ENCODE measurements around the gene PDLIM3. TPM values are rescaled to one million over a fixed set of nuclear protein-coding genes. Genes with fewer than 3 reads are reported as not detected.
A peak's percentile ranks its signal among the peaks of the same experiment; 100 is the strongest.

The PDLIM3 gene
- 3.0 and 10.1 TPM in 2 replicates for total RNA-seq (ENCODE audit: low replicate concordance)

- DNase-seq (ENCODE audit: low read depth): no peak
- peak within 1 kb of the TSS; percentile 71 for H3K4me3 ChIP-seq (ENCODE audit: low read depth, low read length)
- TF ChIP-seq CTCF (IDR thresholded peaks at IDR 0.05; ENCODE audit: insufficient read depth, low read length): no peak
Measured at GRCh38 chr4:185534866-185535611, at the start of gene PDLIM3. Gene PDLIM3 (minus strand): TSS chr4:185535507. CDS start chr4:185535434, 73 bp downstream.

- DNase-seq (ENCODE audit: low read depth): no peak
- no peak for TF ChIP-seq CTCF (IDR thresholded peaks at IDR 0.05; ENCODE audit: insufficient read depth, low read length)
- H3K4me3 ChIP-seq (ENCODE audit: low read depth, low read length): no peak overlapping the region
Measured at GRCh38 chr4:185583813-185584212, 48.5 kb upstream of the PDLIM3 start.

GRCh38 chr4:185582651-185583400, 47.5 kb upstream of the PDLIM3 start:
- no peak for DNase-seq (ENCODE audit: low read depth)
- no peak overlapping the region for H3K4me3 ChIP-seq (ENCODE audit: low read depth, low read length)
- TF ChIP-seq CTCF (IDR thresholded peaks at IDR 0.05; ENCODE audit: insufficient read depth, low read length): no peak

GRCh38 chr4:185580699-185581098, 45.4 kb upstream of the PDLIM3 start:
- H3K4me3 ChIP-seq (ENCODE audit: low read depth, low read length): no peak overlapping the region
- no peak for DNase-seq (ENCODE audit: low read depth)
- TF ChIP-seq CTCF (IDR thresholded peaks at IDR 0.05; ENCODE audit: insufficient read depth, low read length): no peak

GRCh38 chr4:185578284-185578683, 43.0 kb upstream of the PDLIM3 start:
- H3K4me3 ChIP-seq (ENCODE audit: low read depth, low read length): no peak overlapping the region
- no peak for DNase-seq (ENCODE audit: low read depth)
- TF ChIP-seq CTCF (IDR thresholded peaks at IDR 0.05; ENCODE audit: insufficient read depth, low read length): no peak

GRCh38 chr4:185576962-185577950, 41.9 kb upstream of the PDLIM3 start:
- H3K4me3 ChIP-seq (ENCODE audit: low read depth, low read length): no peak overlapping the region
- TF ChIP-seq CTCF (IDR thresholded peaks at IDR 0.05; ENCODE audit: insufficient read depth, low read length): no peak
- peak; percentile 28 for DNase-seq (ENCODE audit: low read depth)

Measured in fibroblast of the aortic adventitia (primary cell).